ENCODE measurements around the gene EXOC5. TPM values are rescaled to one million over a fixed set of nuclear protein-coding genes. Genes with fewer than 3 reads are reported as not detected.

Gene EXOC5
- total RNA-seq, 1 experiment from 2014 or later, result 109 TPM

GRCh38 chr14:57199921-57200320 lies 68.8 kb downstream of the EXOC5 start:
- BruUV-seq (replicated peaks), result no TSS peak
- H3K9ac ChIP-seq (ENCODE audit: low read length), result no peak overlapping the region
- intact Hi-C loops (cut with micrococcal nuclease), result loop anchor here (5.0 kb wide), 1 partner anchor 708 kb away; no protein-coding TSS in a partner anchor
- H3K27me3 ChIP-seq (ENCODE audit: low read length), result no peaks in the 10 kb centered on the region
- no peaks in the 10 kb centered on the region for H3K9me3 ChIP-seq (ENCODE audit: low read length)
- H3K4me3 ChIP-seq (ENCODE audit: low read length), result no peak overlapping the region
- no peak overlapping the region for H3K4me2 ChIP-seq (ENCODE audit: low read length)
- ChIA-PET POLR2A (ENCODE audit: unreplicated experiment) (no interaction called here), CTCF (no interaction called here)
- H2AFZ ChIP-seq (ENCODE audit: low read length), result no peak overlapping the region
- no peaks in the 10 kb centered on the region for H3K9me2 ChIP-seq (replicated peaks; ENCODE audit: low read length)
- DNase-seq, result peak; percentile 56
- H3K27ac ChIP-seq (ENCODE audit: low read length), result no peak overlapping the region
- H3K36me3 ChIP-seq (ENCODE audit: low read depth, low read length), result 0 out of 2 replicates have a peak, but pooled peaks cover 3% of the 10 kb centered on the region
- ATAC-seq, result peak; percentile 73
- no peaks in the 10 kb centered on the region for H3F3A ChIP-seq (ENCODE audit: low read length, unreplicated experiment)
- H4K20me1 ChIP-seq (ENCODE audit: low read length), result no peaks in the 10 kb centered on the region
- peaks cover 5% of the 10 kb centered on the region; the same call in 1 of the 2 replicates for H3K4me1 ChIP-seq (ENCODE audit: insufficient read depth, low read length)
- H3K79me2 ChIP-seq (ENCODE audit: low read length), result no peaks in the 10 kb centered on the region
- no peak for TF ChIP-seq EZH2 (IDR thresholded peaks at IDR 0.05; ENCODE audit: low read length, unreplicated experiment)
- TF ChIP-seq, protein P1, sequence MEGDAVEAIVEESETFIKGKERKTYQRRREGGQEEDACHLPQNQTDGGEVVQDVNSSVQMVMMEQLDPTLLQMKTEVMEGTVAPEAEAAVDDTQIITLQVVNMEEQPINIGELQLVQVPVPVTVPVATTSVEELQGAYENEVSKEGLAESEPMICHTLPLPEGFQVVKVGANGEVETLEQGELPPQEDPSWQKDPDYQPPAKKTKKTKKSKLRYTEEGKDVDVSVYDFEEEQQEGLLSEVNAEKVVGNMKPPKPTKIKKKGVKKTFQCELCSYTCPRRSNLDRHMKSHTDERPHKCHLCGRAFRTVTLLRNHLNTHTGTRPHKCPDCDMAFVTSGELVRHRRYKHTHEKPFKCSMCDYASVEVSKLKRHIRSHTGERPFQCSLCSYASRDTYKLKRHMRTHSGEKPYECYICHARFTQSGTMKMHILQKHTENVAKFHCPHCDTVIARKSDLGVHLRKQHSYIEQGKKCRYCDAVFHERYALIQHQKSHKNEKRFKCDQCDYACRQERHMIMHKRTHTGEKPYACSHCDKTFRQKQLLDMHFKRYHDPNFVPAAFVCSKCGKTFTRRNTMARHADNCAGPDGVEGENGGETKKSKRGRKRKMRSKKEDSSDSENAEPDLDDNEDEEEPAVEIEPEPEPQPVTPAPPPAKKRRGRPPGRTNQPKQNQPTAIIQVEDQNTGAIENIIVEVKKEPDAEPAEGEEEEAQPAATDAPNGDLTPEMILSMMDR (conservative IDR thresholded peaks at IDR 0.05; ENCODE audit: low read depth, low read length), result no peak
- TF ChIP-seq EZH2phosphoT487 (IDR thresholded peaks at IDR 0.05; ENCODE audit: borderline replicate concordance, low read length), result no peak

- ChIA-PET CTCF (no interaction called here), POLR2A (ENCODE audit: unreplicated experiment) (interaction anchor here (0.7 kb wide), 1 partner anchor 16 kb away, joined by 4 read pairs; no protein-coding TSS in a partner anchor)
- H3K27me3 ChIP-seq (ENCODE audit: low read length), result peaks cover 86% of the 10 kb centered on the region
- H3K4me2 ChIP-seq (ENCODE audit: low read length), result no peak overlapping the region
- intact Hi-C loops (cut with micrococcal nuclease), result loop anchor here (2.0 to 5.0 kb wide), 3 partner anchors 122 to 698 kb away; no protein-coding TSS in a partner anchor
- H3F3A ChIP-seq (ENCODE audit: low read length, unreplicated experiment), result no peaks in the 10 kb centered on the region
- no peak overlapping the region for H3K4me3 ChIP-seq (ENCODE audit: low read length)
- no peaks in the 10 kb centered on the region for H3K9me3 ChIP-seq (ENCODE audit: low read length)
- no peaks in the 10 kb centered on the region for H3K36me3 ChIP-seq (ENCODE audit: low read depth, low read length)
- no peak overlapping the region for H3K9ac ChIP-seq (ENCODE audit: low read length)
- H3K4me1 ChIP-seq (ENCODE audit: insufficient read depth, low read length), result no peaks in the 10 kb centered on the region
- H3K79me2 ChIP-seq (ENCODE audit: low read length), result no peaks in the 10 kb centered on the region
- TF ChIP-seq EZH2 (IDR thresholded peaks at IDR 0.05; ENCODE audit: low read length, unreplicated experiment), result no peak
- TF ChIP-seq, protein P1 (conservative IDR thresholded peaks at IDR 0.05; ENCODE audit: low read depth, low read length), result peak; percentile 77
- TF ChIP-seq EZH2phosphoT487 (IDR thresholded peaks at IDR 0.05; ENCODE audit: borderline replicate concordance, low read length), result no peak; the same call in none of the 2 replicates
- no peaks in the 10 kb centered on the region for H3K9me2 ChIP-seq (replicated peaks; ENCODE audit: low read length)
- no TSS peak for BruUV-seq (replicated peaks)
- peak; percentile 69 for ATAC-seq
- H3K27ac ChIP-seq (ENCODE audit: low read length), result no peak overlapping the region
- peak; percentile 67 for DNase-seq
- H4K20me1 ChIP-seq (ENCODE audit: low read length), result no peaks in the 10 kb centered on the region
- no peak overlapping the region for H2AFZ ChIP-seq (ENCODE audit: low read length)
Measured at GRCh38 chr14:57189070-57189469, 79.6 kb downstream of the EXOC5 start.

GRCh38 chr14:57182760-57183503 lies 85.8 kb downstream of the EXOC5 start:
- no TSS peak for BruUV-seq (replicated peaks)
- Histone ChIP-seq H3K27ac (ENCODE audit: low read length) (no peak overlapping the region), H3F3A (ENCODE audit: low read length, unreplicated experiment) (no peaks in the 10 kb centered on the region), H2AFZ (ENCODE audit: low read length) (no peak overlapping the region), H3K9me2 (replicated peaks; ENCODE audit: low read length) (no peaks in the 10 kb centered on the region), H3K9me3 (ENCODE audit: low read length) (no peaks in the 10 kb centered on the region), H3K4me3 (ENCODE audit: low read length) (no peak overlapping the region), H3K36me3 (ENCODE audit: low read depth, low read length) (no peaks in the 10 kb centered on the region), H4K20me1 (ENCODE audit: low read length) (no peaks in the 10 kb centered on the region), H3K4me1 (ENCODE audit: insufficient read depth, low read length) (no peaks in the 10 kb centered on the region), H3K27me3 (ENCODE audit: low read length) (peaks cover 90% of the 10 kb centered on the region), H3K4me2 (ENCODE audit: low read length) (no peak overlapping the region), H3K79me2 (ENCODE audit: low read length) (no peaks in the 10 kb centered on the region), H3K9ac (ENCODE audit: low read length) (no peak overlapping the region)
- DNase-seq (peak; percentile 67), ATAC-seq (peak; percentile 40; the same call in 1 of the 2 replicates)
- TF ChIP-seq EZH2phosphoT487 (IDR thresholded peaks at IDR 0.05; ENCODE audit: borderline replicate concordance, low read length), result no peak
- no peak for TF ChIP-seq EZH2 (IDR thresholded peaks at IDR 0.05; ENCODE audit: low read length, unreplicated experiment)
- TF ChIP-seq, protein P1 (conservative IDR thresholded peaks at IDR 0.05; ENCODE audit: low read depth, low read length), result peak; percentile 96
- ChIA-PET CTCF (interaction anchor here (0.7 kb wide), 1 partner anchor 532 kb away, joined by 3 read pairs; no protein-coding TSS in a partner anchor), POLR2A (ENCODE audit: unreplicated experiment) (no interaction called here)
- intact Hi-C loops (cut with micrococcal nuclease), result loop anchor here (5.0 kb wide), 1 partner anchor 521 kb away; no protein-coding TSS in a partner anchor
